Endothelial cell of umbilical vein (primary cell): ENCODE data around the gene RBM47.

Experiments used
- CTCF ChIP-seq, 2 donors: IDR thresholded peaks; 1 replicate in 1 of 2; 2 replicates in 1 of 2; pipeline ENCODE4 v1.5.1; 2011; ENCODE audit warnings: low read length in 2 of 2, mild to moderate bottlenecking in 2 of 2, moderate library complexity in 2 of 2, control low read depth in 1 of 2, inconsistent platforms in 1 of 2, low read depth in 1 of 2; ENCODE audit not compliant: insufficient read depth in 1 of 2; ENCODE audit errors: extremely low read depth in 1 of 2
- EZH2 ChIP-seq: IDR thresholded peaks from 2 replicates; pipeline ENCODE4 v1.6.1; 2012; ENCODE audit warnings: borderline replicate concordance, low read depth, mild to moderate bottlenecking, moderate library complexity, low read length, inconsistent platforms; ENCODE audit not compliant: severe bottlenecking
- FOS ChIP-seq: IDR thresholded peaks from 2 replicates; pipeline ENCODE4 v1.6.1; 2011; ENCODE audit warnings: mild to moderate bottlenecking, low read length, moderate library complexity, borderline replicate concordance; ENCODE audit not compliant: insufficient read depth
- GATA2 ChIP-seq: IDR thresholded peaks from 2 replicates; pipeline ENCODE4 v1.7.0; 2011; ENCODE audit warnings: low read depth, mild to moderate bottlenecking, moderate library complexity, mixed read lengths, low read length; ENCODE audit not compliant: insufficient read length, insufficient read depth
- JUN ChIP-seq: IDR thresholded peaks from 2 replicates; pipeline ENCODE4 v1.6.1; 2011; ENCODE audit warnings: borderline replicate concordance, low read depth; ENCODE audit not compliant: insufficient read length, insufficient read depth
- MAX ChIP-seq: IDR thresholded peaks from 2 replicates; pipeline ENCODE4 v1.6.1; 2011; ENCODE audit not compliant: insufficient read depth, insufficient read length
- MYC ChIP-seq: IDR thresholded peaks from one replicate; pipeline ENCODE4 v1.6.1; 2011; ENCODE audit warnings: mild to moderate bottlenecking, low read depth, low read length
- POLR2A ChIP-seq: IDR thresholded peaks from 2 replicates; pipeline ENCODE4 v1.6.1; 2012; ENCODE audit warnings: low read depth, mild to moderate bottlenecking, control low read depth, low read length
- POLR2AphosphoS5 ChIP-seq: IDR thresholded peaks from 2 replicates; pipeline ENCODE4 v1.6.1; 2012; ENCODE audit warnings: low read depth, mild to moderate bottlenecking, control low read depth, low read length, moderate library complexity; ENCODE audit not compliant: insufficient read depth

- TF ChIP-seq POLR2A (no peak), CTCF (IDR thresholded peaks at IDR 0.05; ENCODE audit: extremely low read depth in 1 of 2, insufficient read depth in 1 of 2, low read depth in 1 of 2, low read length in 2 of 2) (no peak), POLR2AphosphoS5 (no peak), MAX (no peak), EZH2 (no peak), MYC (no peak), GATA2 (no peak), JUN (no peak), FOS (no peak)
Measured at GRCh38 chr4:40380647-40381046, 249.0 kb downstream of the RBM47 start.
